ENCODE results near the gene ACTR1B.
"Not testable (repeated sequence)": the region's sequence is repeated elsewhere in the genome, so short reads cannot be mapped to it uniquely, and the experiment has no call there.

The ACTR1B gene

GRCh38 chr2:97618939-97619827, 44.7 kb downstream of the ACTR1B start:
- H3K27me3 ChIP-seq (replicated peaks); H3K27ac ChIP-seq; H3K4me3 ChIP-seq (ENCODE audit: low read depth, low read length); H3K36me3 ChIP-seq (replicated peaks); in situ Hi-C loops (cut with HindIII; ENCODE audit: low pct_ligation_motif_present, low sequenced_read_pairs): not testable (repeated sequence)
- TF ChIP-seq CTCF (IDR thresholded peaks at IDR 0.05; ENCODE audit: low read depth, low read length, missing control alignments): peak; percentile 8
- peak; percentile 38 for DNase-seq

GRCh38 chr2:97617911-97618310, 45.9 kb downstream of the ACTR1B start:
- Histone ChIP-seq H3K36me3 (replicated peaks) (no peaks in the 10 kb centered on the region), H3K27ac (no peak overlapping the region), H3K4me3 (ENCODE audit: low read depth, low read length) (no peak overlapping the region), H3K27me3 (replicated peaks) (no peaks in the 10 kb centered on the region)
- in situ Hi-C loops (cut with HindIII; ENCODE audit: low pct_ligation_motif_present, low sequenced_read_pairs): no loop called here
- no peak for TF ChIP-seq CTCF (IDR thresholded peaks at IDR 0.05; ENCODE audit: low read depth, low read length, missing control alignments)
- no peak for DNase-seq

GRCh38 chr2:97615746-97616145, 48.1 kb downstream of the ACTR1B start:
- H3K4me3 ChIP-seq (ENCODE audit: low read depth, low read length); in situ Hi-C loops (cut with HindIII; ENCODE audit: low pct_ligation_motif_present, low sequenced_read_pairs); H3K27me3 ChIP-seq (replicated peaks); H3K27ac ChIP-seq; DNase-seq; H3K36me3 ChIP-seq (replicated peaks): not testable (repeated sequence)

- DNase-seq; H3K4me3 ChIP-seq (ENCODE audit: low read depth, low read length); H3K36me3 ChIP-seq (replicated peaks); in situ Hi-C loops (cut with HindIII; ENCODE audit: low pct_ligation_motif_present, low sequenced_read_pairs); H3K27ac ChIP-seq; H3K27me3 ChIP-seq (replicated peaks): not testable (repeated sequence)
These were observed 51.9 kb downstream of the ACTR1B start for GRCh38 chr2:97611895-97612294.

- in situ Hi-C loops (cut with HindIII; ENCODE audit: low pct_ligation_motif_present, low sequenced_read_pairs); H3K27me3 ChIP-seq (replicated peaks); H3K4me3 ChIP-seq (ENCODE audit: low read depth, low read length); H3K27ac ChIP-seq; DNase-seq; H3K36me3 ChIP-seq (replicated peaks): not testable (repeated sequence)
These were observed 55.1 kb downstream of the ACTR1B start for GRCh38 chr2:97608745-97609144.

Data from brain microvascular endothelial cell (primary cell).